BE2C (cell line): Measurements from ENCODE around the gene LRRC8D.

Experiments used
- DNase-seq: peaks from one replicate; pipeline ENCODE4 v3.0.0-alpha.2; 2020
- H3K27me3 ChIP-seq: fragments of 250-450 bp; sonication (Bioruptor Pico); 2 replicates; pipeline ENCODE4 v1.5.1; 2020; ENCODE audit warnings: mild to moderate bottlenecking
- H3K36me3 ChIP-seq: fragments of 250-450 bp; sonication (Bioruptor Pico); 2 replicates; pipeline ENCODE4 v1.5.1; 2020; ENCODE audit warnings: mild to moderate bottlenecking
- H3K4me1 ChIP-seq: fragments of 250-450 bp; sonication (Bioruptor Pico); 2 replicates; pipeline ENCODE4 v1.5.1; 2020
- H3K4me3 ChIP-seq: 2 replicates; pipeline ENCODE4 v1.5.1; 2011; ENCODE audit warnings: low read depth, low read length
- H3K9me3 ChIP-seq: fragments of 250-450 bp; sonication (Bioruptor Pico); 2 replicates; pipeline ENCODE4 v1.5.1; 2020
- TF ChIP-seq, protein P1 (sequence below): IDR thresholded peaks from 2 replicates; pipeline ENCODE4 v1.5.1; 2012; ENCODE audit warnings: mild to moderate bottlenecking, low read depth, low read length

The LRRC8D gene

DNA sequence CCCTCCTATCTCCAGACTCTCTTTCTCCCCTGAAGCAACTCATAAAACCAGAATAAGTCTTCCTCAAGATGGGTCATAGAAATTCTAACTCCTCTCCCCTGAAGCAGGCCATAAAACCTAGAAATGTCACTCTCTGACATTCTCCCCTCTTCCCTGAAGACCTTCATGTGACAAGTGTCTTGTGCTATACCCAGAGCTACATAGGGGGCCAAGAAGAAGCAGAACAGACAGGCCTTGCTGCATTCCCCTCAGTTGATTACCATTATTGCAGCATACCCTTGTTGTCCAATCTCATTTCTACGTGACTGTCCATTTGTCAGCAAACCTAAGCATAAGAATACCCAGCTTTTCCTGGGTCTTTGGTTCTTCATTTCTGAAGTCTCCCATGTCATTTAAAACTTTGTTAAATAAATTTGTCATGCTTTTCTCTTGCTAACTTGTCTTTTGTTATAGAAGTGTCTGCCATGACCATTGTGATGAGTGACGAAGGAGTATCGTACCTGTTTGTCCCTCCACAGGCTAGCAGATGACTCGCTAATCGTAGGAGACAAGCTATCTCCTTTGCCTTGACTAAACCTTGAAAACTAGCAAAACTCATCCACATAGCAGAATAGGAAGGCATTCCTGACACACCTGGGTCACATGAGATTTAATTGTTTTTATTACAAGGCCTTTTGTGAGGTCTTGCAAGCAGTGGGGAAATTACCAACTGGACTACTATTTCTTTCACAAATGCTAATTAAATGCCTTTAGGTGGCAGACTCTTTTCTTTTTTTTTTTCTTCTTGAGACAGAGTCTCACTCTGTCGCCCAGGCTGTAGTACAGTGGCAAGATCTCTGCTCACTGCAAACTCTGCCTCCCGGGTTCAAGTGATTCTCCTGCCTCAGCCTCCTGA lies 134.7 kb downstream of the LRRC8D start:
- Histone ChIP-seq H3K27me3 (no peaks in the 10 kb centered on the region), H3K9me3 (no peaks in the 10 kb centered on the region), H3K4me1 (no peaks in the 10 kb centered on the region), H3K36me3 (no peaks in the 10 kb centered on the region), H3K4me3 (no peak overlapping the region)
- DNase-seq: no peak
- TF ChIP-seq, protein P1, sequence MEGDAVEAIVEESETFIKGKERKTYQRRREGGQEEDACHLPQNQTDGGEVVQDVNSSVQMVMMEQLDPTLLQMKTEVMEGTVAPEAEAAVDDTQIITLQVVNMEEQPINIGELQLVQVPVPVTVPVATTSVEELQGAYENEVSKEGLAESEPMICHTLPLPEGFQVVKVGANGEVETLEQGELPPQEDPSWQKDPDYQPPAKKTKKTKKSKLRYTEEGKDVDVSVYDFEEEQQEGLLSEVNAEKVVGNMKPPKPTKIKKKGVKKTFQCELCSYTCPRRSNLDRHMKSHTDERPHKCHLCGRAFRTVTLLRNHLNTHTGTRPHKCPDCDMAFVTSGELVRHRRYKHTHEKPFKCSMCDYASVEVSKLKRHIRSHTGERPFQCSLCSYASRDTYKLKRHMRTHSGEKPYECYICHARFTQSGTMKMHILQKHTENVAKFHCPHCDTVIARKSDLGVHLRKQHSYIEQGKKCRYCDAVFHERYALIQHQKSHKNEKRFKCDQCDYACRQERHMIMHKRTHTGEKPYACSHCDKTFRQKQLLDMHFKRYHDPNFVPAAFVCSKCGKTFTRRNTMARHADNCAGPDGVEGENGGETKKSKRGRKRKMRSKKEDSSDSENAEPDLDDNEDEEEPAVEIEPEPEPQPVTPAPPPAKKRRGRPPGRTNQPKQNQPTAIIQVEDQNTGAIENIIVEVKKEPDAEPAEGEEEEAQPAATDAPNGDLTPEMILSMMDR: no peak

DNA sequence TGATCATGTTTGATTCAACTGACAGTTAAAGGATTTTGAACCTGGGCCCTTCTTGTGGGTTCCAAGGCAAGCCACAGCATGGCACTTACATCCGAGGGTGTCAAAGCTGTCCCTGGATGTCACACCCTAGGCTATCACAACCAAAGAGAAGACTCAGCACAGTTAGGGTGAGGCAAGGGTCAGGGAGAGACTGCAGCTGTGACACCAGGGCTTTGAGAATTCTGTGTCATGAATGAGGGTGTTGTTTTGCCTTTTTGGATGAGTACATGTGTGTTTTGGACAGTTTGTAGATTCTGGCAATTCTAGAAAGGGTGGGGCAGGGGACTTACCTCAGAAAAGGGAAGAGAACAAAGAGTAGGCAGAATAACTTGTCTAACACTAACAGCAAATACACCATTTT lies 136.3 kb downstream of the LRRC8D start:
- DNase-seq: no peak
- H3K27me3 ChIP-seq: no peaks in the 10 kb centered on the region
- H3K36me3 ChIP-seq: no peaks in the 10 kb centered on the region
- no peaks in the 10 kb centered on the region for H3K9me3 ChIP-seq
- no peak overlapping the region for H3K4me3 ChIP-seq
- TF ChIP-seq, protein P1: no peak
- H3K4me1 ChIP-seq: no peaks in the 10 kb centered on the region

DNA sequence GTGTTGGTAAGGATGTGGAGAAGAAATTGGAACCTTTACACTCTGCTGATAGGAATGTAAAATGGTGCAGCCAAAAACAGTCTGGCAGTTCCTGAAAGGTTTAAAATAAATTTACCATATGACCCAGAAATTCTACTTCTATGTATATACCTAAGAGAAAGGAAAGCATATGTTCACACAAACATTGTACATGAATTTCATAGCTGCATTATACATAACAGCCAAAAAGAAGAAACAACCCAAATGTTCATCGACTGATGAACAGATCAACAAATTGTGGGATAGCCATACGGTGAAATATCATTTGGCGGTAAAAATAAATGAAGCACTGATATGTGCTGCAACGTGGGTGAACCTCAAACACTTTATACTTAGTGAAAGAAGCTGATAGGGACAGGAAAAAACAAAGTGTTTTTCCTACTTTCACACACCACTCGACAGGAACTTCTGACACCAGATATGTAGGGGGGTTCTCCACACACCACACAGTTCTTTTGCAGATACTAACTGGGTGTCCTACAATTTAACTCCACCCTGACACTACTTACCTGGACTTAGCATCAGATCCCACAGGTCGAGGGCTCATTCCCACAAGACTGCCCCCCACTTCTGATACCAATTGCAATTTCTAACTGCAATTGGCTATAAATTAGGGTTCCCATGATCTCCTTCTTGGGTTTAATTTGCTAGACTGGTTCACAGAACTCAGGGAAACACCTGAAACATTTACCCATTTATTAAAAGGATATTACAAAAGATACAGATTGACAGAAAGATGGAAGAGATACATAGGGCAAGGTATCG lies 138.2 kb downstream of the LRRC8D start:
- TF ChIP-seq, protein P1: no peak
- no peak overlapping the region for H3K4me3 ChIP-seq
- no peak for DNase-seq
- H3K4me1 ChIP-seq: no peaks in the 10 kb centered on the region
- H3K36me3 ChIP-seq: no peaks in the 10 kb centered on the region
- no peaks in the 10 kb centered on the region for H3K9me3 ChIP-seq
- no peaks in the 10 kb centered on the region for H3K27me3 ChIP-seq

DNA sequence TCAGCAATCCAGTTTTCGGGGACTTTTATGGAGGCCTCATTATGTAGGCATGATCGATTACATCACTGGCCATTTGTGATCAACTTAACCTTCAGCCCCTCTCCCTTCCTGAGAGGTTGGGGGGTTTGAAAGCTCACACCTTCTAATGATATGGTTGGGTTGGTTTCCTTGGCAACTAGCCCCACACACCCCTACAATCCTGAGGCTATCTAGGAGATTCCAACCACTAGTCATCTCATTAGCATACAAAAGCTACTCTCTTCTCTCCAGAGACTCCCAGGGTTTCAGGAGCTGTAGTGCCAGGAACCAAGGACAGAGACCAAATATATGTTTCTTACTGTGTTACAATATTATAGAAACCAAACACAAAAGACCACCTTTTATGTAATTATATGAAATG lies 138.9 kb downstream of the LRRC8D start:
- Histone ChIP-seq H3K36me3 (no peaks in the 10 kb centered on the region), H3K9me3 (no peaks in the 10 kb centered on the region), H3K27me3 (no peaks in the 10 kb centered on the region), H3K4me3 (no peak overlapping the region), H3K4me1 (no peaks in the 10 kb centered on the region)
- TF ChIP-seq, protein P1: no peak
- DNase-seq: no peak

DNA sequence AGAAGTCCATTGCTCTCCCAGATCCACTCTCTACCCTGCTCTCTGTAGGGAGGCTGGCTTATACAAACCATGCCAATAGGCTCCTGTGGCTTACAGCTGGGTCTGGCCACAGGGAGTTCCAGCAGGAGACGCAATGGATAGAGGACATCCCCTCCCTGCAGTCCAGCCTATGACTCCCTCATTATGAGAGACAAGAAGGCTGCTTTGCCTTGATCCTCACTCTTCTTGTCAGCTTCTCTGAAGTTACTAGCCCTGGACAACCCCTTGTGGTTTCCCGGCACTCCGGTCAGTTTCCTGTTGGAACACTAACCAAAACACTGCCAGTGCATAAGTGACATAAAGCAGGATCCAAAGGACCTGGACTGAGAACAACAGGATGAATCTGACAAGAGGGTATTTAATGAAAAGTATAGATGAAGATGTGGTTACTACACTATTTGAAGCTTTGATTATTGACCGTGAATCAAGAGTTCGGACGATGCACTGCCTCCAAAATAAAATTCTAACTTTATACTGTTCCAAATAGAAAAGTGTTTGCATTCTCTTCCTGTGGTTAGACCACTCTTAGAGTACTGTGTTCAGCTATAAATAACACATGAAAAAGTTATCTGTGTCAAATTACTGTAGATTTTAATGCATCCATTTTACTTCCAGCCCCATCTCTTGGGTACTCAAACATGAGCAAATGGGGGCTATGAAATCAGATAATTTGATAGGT lies 141.4 kb downstream of the LRRC8D start:
- no peaks in the 10 kb centered on the region for H3K9me3 ChIP-seq
- no peaks in the 10 kb centered on the region for H3K36me3 ChIP-seq
- H3K27me3 ChIP-seq: no peaks in the 10 kb centered on the region
- H3K4me1 ChIP-seq: no peaks in the 10 kb centered on the region
- DNase-seq: no peak
- TF ChIP-seq, protein P1: no peak
- H3K4me3 ChIP-seq: no peak overlapping the region
